Measurements from ENCODE around the gene SART3. TPM values are rescaled to one million over a fixed set of nuclear protein-coding genes. Genes with fewer than 3 reads are reported as not detected.

The SART3 gene
- total RNA-seq, 3 donors from 2014 or later = 49.8 to 62.9 (median 60.2) TPM

DNA sequence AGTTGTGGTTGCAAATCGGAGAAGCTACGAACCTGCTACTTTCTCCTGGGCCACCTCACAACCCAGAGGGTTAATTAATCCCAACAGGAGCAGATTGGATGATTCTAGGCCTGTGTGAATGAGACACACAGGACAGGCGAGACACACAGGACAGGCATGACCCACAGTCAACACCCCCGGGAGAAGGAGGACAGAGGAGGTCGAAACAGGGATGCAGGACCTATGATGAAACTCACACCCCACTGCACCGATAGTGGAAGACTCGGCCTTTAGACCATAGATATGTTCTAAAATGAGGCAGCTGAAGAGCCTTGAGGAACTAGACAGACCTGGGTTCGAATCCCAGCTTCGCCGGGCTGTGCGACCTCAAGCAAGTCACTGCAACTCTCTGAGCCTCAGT is 25.3 kb upstream of the SART3 start:
- intact Hi-C loops (cut with DNase I; ENCODE audit: low total_unique reads) = no loop called here
- H3K4me3 ChIP-seq = no peak overlapping the region
- TF ChIP-seq POLR2AphosphoS5 (IDR thresholded peaks at IDR 0.05) (no peak), POLR2A (IDR thresholded peaks at IDR 0.05) (no peak)
- TF ChIP-seq, protein P1, sequence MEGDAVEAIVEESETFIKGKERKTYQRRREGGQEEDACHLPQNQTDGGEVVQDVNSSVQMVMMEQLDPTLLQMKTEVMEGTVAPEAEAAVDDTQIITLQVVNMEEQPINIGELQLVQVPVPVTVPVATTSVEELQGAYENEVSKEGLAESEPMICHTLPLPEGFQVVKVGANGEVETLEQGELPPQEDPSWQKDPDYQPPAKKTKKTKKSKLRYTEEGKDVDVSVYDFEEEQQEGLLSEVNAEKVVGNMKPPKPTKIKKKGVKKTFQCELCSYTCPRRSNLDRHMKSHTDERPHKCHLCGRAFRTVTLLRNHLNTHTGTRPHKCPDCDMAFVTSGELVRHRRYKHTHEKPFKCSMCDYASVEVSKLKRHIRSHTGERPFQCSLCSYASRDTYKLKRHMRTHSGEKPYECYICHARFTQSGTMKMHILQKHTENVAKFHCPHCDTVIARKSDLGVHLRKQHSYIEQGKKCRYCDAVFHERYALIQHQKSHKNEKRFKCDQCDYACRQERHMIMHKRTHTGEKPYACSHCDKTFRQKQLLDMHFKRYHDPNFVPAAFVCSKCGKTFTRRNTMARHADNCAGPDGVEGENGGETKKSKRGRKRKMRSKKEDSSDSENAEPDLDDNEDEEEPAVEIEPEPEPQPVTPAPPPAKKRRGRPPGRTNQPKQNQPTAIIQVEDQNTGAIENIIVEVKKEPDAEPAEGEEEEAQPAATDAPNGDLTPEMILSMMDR (IDR thresholded peaks at IDR 0.05) = no peak
- no peaks in the 10 kb centered on the region for H3K27me3 ChIP-seq
- no peak for DNase-seq (ENCODE audit: low spot score in 2 of 2)
- H3K9me3 ChIP-seq = no peaks in the 10 kb centered on the region
- no peak overlapping the region for H3K27ac ChIP-seq
- H3K4me1 ChIP-seq = no peaks in the 10 kb centered on the region
- H3K36me3 ChIP-seq = no peaks in the 10 kb centered on the region

DNA sequence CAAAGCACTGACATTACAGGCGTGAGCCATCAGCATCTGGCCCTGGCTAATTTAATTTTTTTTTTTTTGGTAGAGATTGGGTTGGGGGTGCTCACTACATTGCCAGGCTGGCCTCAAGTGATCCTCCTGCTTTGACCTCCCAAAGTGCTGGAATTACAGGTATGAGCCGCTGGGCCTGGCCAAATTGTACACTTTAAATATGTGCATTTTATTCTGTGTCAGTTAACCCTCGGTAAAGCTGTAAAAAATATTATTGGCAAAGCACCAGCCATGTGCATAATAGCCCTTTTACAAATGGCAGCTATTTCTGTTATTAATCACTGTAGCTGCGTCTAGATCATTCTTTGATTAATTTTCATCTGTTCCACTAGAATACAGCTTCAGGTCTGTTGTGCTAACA is 24.9 kb upstream of the SART3 start:
- DNase-seq (ENCODE audit: low spot score in 2 of 2) = no peak
- TF ChIP-seq POLR2AphosphoS5 (IDR thresholded peaks at IDR 0.05) (no peak), POLR2A (IDR thresholded peaks at IDR 0.05) (no peak)
- TF ChIP-seq, protein P1 (IDR thresholded peaks at IDR 0.05) = no peak
- H3K27me3 ChIP-seq = no peaks in the 10 kb centered on the region

DNA sequence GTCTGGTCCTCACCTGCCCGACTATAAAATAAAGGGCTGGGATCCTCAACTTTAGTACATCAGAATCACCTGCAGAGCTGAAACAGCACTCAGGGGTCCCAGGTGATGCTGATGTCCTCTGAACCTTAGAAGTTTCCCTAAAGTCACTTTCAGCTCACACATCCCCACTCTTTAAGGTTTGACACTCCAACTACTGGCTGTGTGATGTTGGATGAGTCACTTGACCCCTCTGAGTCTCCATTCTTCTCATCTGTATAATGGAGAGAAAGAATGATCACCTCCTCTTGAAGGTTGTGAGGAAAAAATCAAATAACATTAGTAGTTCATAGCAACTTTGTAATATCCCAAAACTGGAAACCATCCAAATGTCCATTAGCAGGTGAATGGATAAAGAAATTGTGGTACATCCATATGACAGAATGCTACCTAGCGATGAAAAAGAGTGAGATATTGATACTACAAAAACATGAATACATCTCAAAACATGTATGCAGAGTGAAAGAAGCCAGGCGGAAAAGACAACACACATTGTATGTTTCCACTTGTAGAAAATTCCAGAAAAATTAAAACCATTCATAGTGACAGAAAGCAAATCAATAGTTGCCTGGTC is 23.6 kb upstream of the SART3 start:
- Histone ChIP-seq H3K9me3 (no peaks in the 10 kb centered on the region), H3K27ac (no peak overlapping the region), H3K27me3 (no peaks in the 10 kb centered on the region), H3K4me3 (no peak overlapping the region), H3K36me3 (no peaks in the 10 kb centered on the region), H3K4me1 (no peaks in the 10 kb centered on the region)
- DNase-seq (ENCODE audit: low spot score in 2 of 2) = no peak
- no peak for TF ChIP-seq POLR2A (IDR thresholded peaks at IDR 0.05)
- no peak for TF ChIP-seq POLR2AphosphoS5 (IDR thresholded peaks at IDR 0.05)
- TF ChIP-seq, protein P1 (IDR thresholded peaks at IDR 0.05) = no peak
- intact Hi-C loops (cut with DNase I; ENCODE audit: low total_unique reads) = no loop called here

More for the DNA sequence above, 24.9 kb upstream of the SART3 start:
- intact Hi-C loops (cut with DNase I; ENCODE audit: low total_unique reads) = no loop called here
- no peaks in the 10 kb centered on the region for H3K4me1 ChIP-seq
- H3K36me3 ChIP-seq = no peaks in the 10 kb centered on the region
- no peaks in the 10 kb centered on the region for H3K9me3 ChIP-seq
- H3K4me3 ChIP-seq = no peak overlapping the region
- H3K27ac ChIP-seq = no peak overlapping the region

DNA sequence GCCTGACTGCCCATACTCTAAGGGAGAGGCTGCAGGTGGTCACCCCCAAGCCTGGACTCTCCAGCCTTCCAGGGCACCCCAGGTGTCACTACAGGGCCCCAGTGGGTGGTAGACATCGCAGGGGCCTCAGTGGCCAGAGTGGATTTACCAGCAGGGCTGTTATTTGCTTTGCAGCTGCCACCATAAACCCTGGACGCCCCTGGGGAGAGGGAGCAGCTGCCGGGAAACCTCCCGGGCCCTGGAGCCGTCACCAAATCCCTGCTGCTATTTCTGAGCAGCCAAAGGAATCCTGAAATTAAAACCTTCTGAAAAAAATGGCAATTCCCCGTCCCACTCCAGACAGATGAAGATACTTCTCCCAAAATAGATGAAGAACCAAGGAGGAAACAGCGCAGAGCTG is 23.0 kb upstream of the SART3 start:
- Histone ChIP-seq H3K36me3 (no peaks in the 10 kb centered on the region), H3K4me3 (no peak overlapping the region), H3K9me3 (no peaks in the 10 kb centered on the region), H3K4me1 (no peaks in the 10 kb centered on the region), H3K27ac (peak overlapping the region; percentile 33 to 61), H3K27me3 (no peaks in the 10 kb centered on the region)
- TF ChIP-seq, protein P1 (IDR thresholded peaks at IDR 0.05) = no peak
- intact Hi-C loops (cut with DNase I; ENCODE audit: low total_unique reads) = no loop called here
- no peak for DNase-seq (ENCODE audit: low spot score in 2 of 2)

DNA sequence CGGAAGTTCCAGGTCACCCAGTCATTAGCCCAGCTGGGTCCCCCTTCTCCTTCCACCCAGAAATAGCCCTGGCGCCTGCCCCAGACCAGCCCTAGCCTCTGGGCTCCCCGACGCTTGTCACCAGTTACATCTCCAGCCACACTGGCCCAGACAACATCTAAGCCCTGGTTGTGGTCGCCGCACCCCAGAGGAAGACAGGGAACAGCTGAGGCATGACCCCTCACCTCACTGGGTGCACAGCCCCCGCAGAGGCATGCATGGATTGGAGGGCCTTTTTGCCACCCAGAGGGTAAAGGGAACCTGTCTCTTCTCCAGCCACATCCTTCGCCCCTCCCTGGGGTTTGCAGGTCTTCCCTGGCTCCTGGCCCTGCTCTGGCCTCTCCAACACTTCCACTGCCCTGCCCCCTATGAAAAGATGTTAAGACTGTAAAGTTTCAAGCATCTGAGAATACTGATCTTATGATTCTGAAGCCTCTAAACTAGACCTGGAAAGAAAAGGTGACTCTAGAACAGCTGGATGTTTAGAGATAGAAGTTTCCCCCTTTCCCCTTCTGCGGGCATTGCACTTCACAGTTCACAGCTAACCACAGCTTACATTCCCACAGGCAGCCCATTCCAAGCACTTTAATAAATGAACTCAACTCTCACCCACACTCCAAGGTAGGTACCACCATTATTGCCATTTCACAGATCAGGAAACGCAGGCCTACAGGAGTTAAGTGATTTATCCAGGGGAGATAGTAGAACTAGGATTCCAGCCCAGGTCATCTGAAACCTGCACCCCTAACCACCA is 22.2 kb upstream of the SART3 start:
- TF ChIP-seq POLR2A (IDR thresholded peaks at IDR 0.05) = no peak
- H3K36me3 ChIP-seq = no peaks in the 10 kb centered on the region
- no peaks in the 10 kb centered on the region for H3K9me3 ChIP-seq
- intact Hi-C loops (cut with DNase I; ENCODE audit: low total_unique reads) = no loop called here
- DNase-seq (ENCODE audit: low spot score in 2 of 2) = no peak
- H3K4me1 ChIP-seq = no peaks in the 10 kb centered on the region
- no peak overlapping the region for H3K4me3 ChIP-seq
- H3K27me3 ChIP-seq = no peaks in the 10 kb centered on the region
- H3K27ac ChIP-seq = peak overlapping the region in 1 of 2 donors; percentile 61
